IMR-90 (cell line): ENCODE measurements around the gene NEIL1. TPM values are rescaled to one million over a fixed set of nuclear protein-coding genes. Genes with fewer than 3 reads are reported as not detected.
A peak's percentile ranks its signal among the peaks of the same experiment; 100 is the strongest.

ENCODE experiments used
- ATAC-seq: fragments of 200-7000 bp; cut with Tn5 transposase; 2 replicates; pipeline ENCODE4 v1.9.1; 2020; ENCODE audit warnings: low read depth, mild to moderate bottlenecking, moderate library complexity
- BruUV-seq: library from RNA; stranded (reverse); fragments of 400-500 nt; replicated peaks from 2 replicates; lab custom pipeline; 2021; lab: Mats Ljungman, UMichigan
- CTCF ChIA-PET: fragments of 300-600 bp; formaldehyde crosslinking; extraction: SDS; loops from one replicate; lab custom pipeline; 2021; ENCODE audit warnings: antibody characterized with exemption; lab: Yijun Ruan, JAX
- POLR2A ChIA-PET: fragments of 300-600 bp; sonication (Branson Sonifier 250); formaldehyde crosslinking; loops from one replicate; lab custom pipeline; 2022; ENCODE audit warnings: antibody characterized with exemption; ENCODE audit not compliant: unreplicated experiment; lab: Charles Lee
- DNase-seq: peaks from one replicate; pipeline ENCODE4 v3.0.0; 2013
- H2AFZ ChIP-seq: replicated peaks from 2 replicates; pipeline ENCODE3; 2013; ENCODE audit warnings: low read length, mild to moderate bottlenecking; ENCODE audit not compliant: poor library complexity
- H2AK5ac ChIP-seq: 2 replicates; pipeline ENCODE4 v1.6.1; 2013; ENCODE audit warnings: low read depth, low read length, inconsistent platforms
- H2AK9ac ChIP-seq: replicated peaks from 2 replicates; pipeline ENCODE3; 2013; ENCODE audit warnings: mild to moderate bottlenecking, low read depth, low read length, moderate library complexity; ENCODE audit not compliant: poor library complexity
- H2BK120ac ChIP-seq: 2 replicates; pipeline ENCODE4 v1.6.1; 2013; ENCODE audit warnings: low read depth, low read length, inconsistent platforms
- H2BK15ac ChIP-seq: 3 replicates; pipeline ENCODE4 v1.6.1; 2013; ENCODE audit warnings: low read depth, low read length, inconsistent platforms
- H2BK20ac ChIP-seq: 2 replicates; pipeline ENCODE4 v1.6.1; 2013; ENCODE audit warnings: low read depth, mild to moderate bottlenecking, inconsistent platforms, low read length, moderate library complexity
- H2BK5ac ChIP-seq: 2 replicates; pipeline ENCODE4 v1.6.1; 2013; ENCODE audit warnings: mild to moderate bottlenecking, low read depth, low read length, inconsistent platforms; ENCODE audit not compliant: poor library complexity, severe bottlenecking
- H3K14ac ChIP-seq: replicated peaks from 2 replicates; pipeline ENCODE4 v1.6.1; 2013; ENCODE audit warnings: low read depth, low read length, inconsistent platforms
- H3K18ac ChIP-seq: 2 replicates; pipeline ENCODE4 v1.6.1; 2013; ENCODE audit warnings: low read depth, low read length, control low read depth
- H3K23ac ChIP-seq: 2 replicates; pipeline ENCODE4 v1.6.1; 2013; ENCODE audit warnings: low read depth, low read length, inconsistent platforms
- H3K27ac ChIP-seq: 2 replicates; pipeline ENCODE4 v1.5.1; 2013; ENCODE audit warnings: mild to moderate bottlenecking, control low read depth, low read length; ENCODE audit not compliant: insufficient read depth
- H3K27me3 ChIP-seq: 2 replicates; pipeline ENCODE4 v1.6.1; 2013; ENCODE audit warnings: low read length; ENCODE audit not compliant: control insufficient read depth, insufficient read depth
- H3K36me3 ChIP-seq: 2 replicates; pipeline ENCODE4 v1.6.1; 2013; ENCODE audit warnings: low read length, mixed read lengths; ENCODE audit not compliant: control insufficient read depth, insufficient read depth
- H3K4ac ChIP-seq: 2 replicates; pipeline ENCODE4 v1.6.1; 2013; ENCODE audit warnings: low read depth, low read length, inconsistent platforms
- H3K4me1 ChIP-seq: 2 replicates; pipeline ENCODE4 v1.6.1; 2013; ENCODE audit warnings: low read length, mixed read lengths; ENCODE audit not compliant: control insufficient read depth, insufficient read depth
- H3K4me2 ChIP-seq: 2 replicates; pipeline ENCODE4 v1.6.1; 2013; ENCODE audit warnings: low read depth, mild to moderate bottlenecking, control low read depth, low read length, moderate library complexity
- H3K4me3 ChIP-seq: 2 replicates; pipeline ENCODE4 v1.5.1; 2013; ENCODE audit warnings: low read depth, mild to moderate bottlenecking, control low read depth, low read length, moderate library complexity; ENCODE audit not compliant: insufficient read depth
- H3K56ac ChIP-seq: 2 replicates; pipeline ENCODE4 v1.6.1; 2013; ENCODE audit warnings: low read length, inconsistent platforms; ENCODE audit not compliant: insufficient read depth; ENCODE audit errors: extremely low read depth
- H3K79me1 ChIP-seq, 2 experiments: 2 replicates each; pipeline ENCODE4 v1.6.1; 2013; ENCODE audit warnings: low read length in 2 of 2, inconsistent platforms in 1 of 2, low read depth in 1 of 2
- H3K9ac ChIP-seq: 2 replicates; pipeline ENCODE4 v1.6.1; 2013; ENCODE audit warnings: low read depth, low read length, control low read depth
- H3K9me1 ChIP-seq: 2 replicates; pipeline ENCODE4 v1.6.1; 2013; ENCODE audit warnings: low read length, inconsistent platforms; ENCODE audit not compliant: insufficient read depth
- H3K9me3 ChIP-seq: 2 replicates; pipeline ENCODE4 v1.6.1; 2013; ENCODE audit warnings: low read length; ENCODE audit not compliant: control insufficient read depth, insufficient read depth
- H4K20me1 ChIP-seq: 2 replicates; pipeline ENCODE4 v1.6.1; 2013; ENCODE audit warnings: low read length, inconsistent platforms; ENCODE audit not compliant: insufficient read depth
- H4K5ac ChIP-seq: 2 replicates; pipeline ENCODE4 v1.6.1; 2013; ENCODE audit warnings: mild to moderate bottlenecking, low read depth, low read length, control low read depth
- H4K8ac ChIP-seq, 2 experiments: 2 replicates each; pipeline ENCODE4 v1.6.1; 2013; ENCODE audit warnings: low read depth in 2 of 2, low read length in 2 of 2, control low read depth in 1 of 2, inconsistent platforms in 1 of 2
- H4K91ac ChIP-seq: 2 replicates; pipeline ENCODE4 v1.6.1; 2013; ENCODE audit warnings: low read depth, low read length, inconsistent platforms; ENCODE audit not compliant: insufficient read depth
- BHLHE40 ChIP-seq: fragments of 150-350 bp; IDR thresholded peaks from 2 replicates; pipeline ENCODE4 v1.6.1; 2016; ENCODE audit warnings: mild to moderate bottlenecking, low read depth, low read length
- CEBPB ChIP-seq: IDR thresholded peaks from 2 replicates; pipeline ENCODE4 v1.6.1; 2012; ENCODE audit warnings: low read depth, low read length, improper control_type of control experiment
- CHD1 ChIP-seq: IDR thresholded peaks from 2 replicates; pipeline ENCODE4 v1.6.1; 2012; ENCODE audit warnings: low read depth, low read length, improper control_type of control experiment
- ELK1 ChIP-seq: fragments of 150-350 bp; IDR thresholded peaks from 2 replicates; pipeline ENCODE4 v1.6.1; 2016; ENCODE audit warnings: low read depth, mild to moderate bottlenecking, low read length, moderate library complexity, borderline replicate concordance
- FOS ChIP-seq: fragments of 150-350 bp; IDR thresholded peaks from 2 replicates; pipeline ENCODE4 v1.6.1; 2016; ENCODE audit warnings: low read depth, low read length
- MAFK ChIP-seq: IDR thresholded peaks from 2 replicates; pipeline ENCODE4 v1.6.1; 2012; ENCODE audit warnings: low read depth, low read length, improper control_type of control experiment
- MAZ ChIP-seq: IDR thresholded peaks from 2 replicates; pipeline ENCODE4 v1.6.1; 2012; ENCODE audit warnings: low read depth, mild to moderate bottlenecking, low read length, improper control_type of control experiment, moderate library complexity, borderline replicate concordance
- MXI1 ChIP-seq: IDR thresholded peaks from 2 replicates; pipeline ENCODE4 v1.6.1; 2012; ENCODE audit warnings: low read depth, mild to moderate bottlenecking, low read length, moderate library complexity, borderline replicate concordance
- POLR2A ChIP-seq: IDR thresholded peaks from 2 replicates; pipeline ENCODE4 v1.6.1; 2012; ENCODE audit warnings: mild to moderate bottlenecking, low read depth, low read length
- RAD21 ChIP-seq: IDR thresholded peaks from 2 replicates; pipeline ENCODE4 v1.6.1; 2012; ENCODE audit warnings: low read length, improper control_type of control experiment
- RCOR1 ChIP-seq: IDR thresholded peaks from 2 replicates; pipeline ENCODE4 v1.6.1; 2012; ENCODE audit warnings: mild to moderate bottlenecking, low read length, improper control_type of control experiment; ENCODE audit not compliant: insufficient replicate concordance
- RFX5 ChIP-seq: IDR thresholded peaks from 2 replicates; pipeline ENCODE4 v1.8.0; 2012; ENCODE audit warnings: low read depth, mild to moderate bottlenecking, low read length, moderate library complexity
- SMC3 ChIP-seq: fragments of 150-350 bp; IDR thresholded peaks from 2 replicates; pipeline ENCODE4 v1.6.1; 2016; ENCODE audit warnings: low read depth, mild to moderate bottlenecking, antibody characterized with exemption, low read length, moderate library complexity
- WGBS, 2 experiments: methylation state at CpG; one replicate each; pipeline versions ENCODE4 v1.1.5 to v1.1.7; 2013; ENCODE audit warnings: missing lambda C conversion rate in 2 of 2; ENCODE audit not compliant: insufficient read length in 1 of 2; ENCODE audit errors: extremely low coverage in 2 of 2; 5-methylcytosine and 5-hydroxymethylcytosine counted together
- dilution Hi-C: fragments of 300-500 bp; cut with HindIII; formaldehyde crosslinking; loops from one replicate; pipeline ENCODE4 v1.14.3; 2018; ENCODE audit warnings: low sequenced_read_pairs; ENCODE audit not compliant: unreplicated experiment
- in situ Hi-C: fragments of 300-500 bp; cut with MboI; formaldehyde crosslinking; loops from 3 replicates; pipeline ENCODE4 v1.14.3; 2019; ENCODE audit warnings: low sequenced_read_pairs, inconsistent platforms, mixed read lengths
- intact Hi-C: fragments of 100-400 bp; cut with micrococcal nuclease; formaldehyde crosslinking; loops from 2 replicates; pipeline ENCODE4 v1.10.0; 2022
- polyA plus RNA-seq, 3 experiments: library from polyadenylated mRNA; depleted of rRNA; stranded (reverse); fragments of >200 nt; gene quantifications; 2 replicates each; pipeline ENCODE4 v1.2.3, GENCODE V29; 2012; ENCODE audit warnings: low replicate concordance in 1 of 3
- total RNA-seq: library from RNA; depleted of rRNA; stranded (reverse); fragments of >200 nt; gene quantifications from 2 replicates; pipeline ENCODE4 v1.2.3, GENCODE V29; 2012
- TF ChIP-seq, protein P1 (sequence below): fragments of 150-350 bp; IDR thresholded peaks from 2 replicates; pipeline ENCODE4 v1.6.1; 2017; ENCODE audit warnings: mild to moderate bottlenecking, antibody characterized with exemption, low read length, low read depth
- TF ChIP-seq, protein P2 (sequence below): conservative IDR thresholded peaks from 2 replicates; pipeline ENCODE4 v1.5.1; 2012; ENCODE audit warnings: mild to moderate bottlenecking, low read depth, low read length, improper control_type of control experiment

Gene NEIL1
- total and polyA plus RNA-seq, 2 of the 4 experiments (the other 2 are of a cell fraction) = 1.1 to 3.6 TPM

DNA sequence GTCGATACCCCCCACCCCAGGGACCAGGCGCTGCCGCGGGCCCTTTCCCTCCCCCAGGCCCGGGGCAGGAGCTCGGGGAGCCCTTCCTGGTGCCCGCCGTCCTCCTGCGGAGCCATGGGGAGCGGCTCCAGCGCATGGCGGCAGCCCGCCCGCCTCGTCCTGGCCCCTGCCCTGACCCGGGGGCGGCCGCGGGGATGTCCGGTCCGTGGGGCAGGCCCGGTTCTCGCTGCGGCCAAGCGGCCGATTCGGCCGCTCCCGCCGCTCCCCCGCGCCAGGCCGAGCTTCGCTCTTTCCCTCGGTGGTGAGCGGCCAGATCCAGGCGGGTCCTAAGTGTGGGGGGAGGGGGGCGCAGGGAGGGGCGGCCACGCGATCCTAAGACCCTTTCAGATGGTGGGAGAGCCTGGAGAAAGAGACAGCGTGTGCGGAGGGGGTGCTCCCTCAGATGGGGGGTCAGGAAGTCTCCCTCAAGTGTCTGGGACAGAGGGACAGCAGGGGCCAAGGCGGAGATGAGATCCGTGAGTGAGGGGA lies 1.3 kb downstream of the NEIL1 start:
- 0 out of 2 replicates have a peak overlapping the region, but pooled peaks have one; percentile 12 for H2BK120ac ChIP-seq
- no peak overlapping the region for H2BK5ac ChIP-seq
- intact Hi-C loops = no loop called here
- H4K91ac ChIP-seq = peak overlapping the region; percentile 68
- dilution Hi-C loops = no loop called here
- H2AK5ac ChIP-seq = peak overlapping the region; percentile 80
- H3K9ac ChIP-seq = peak overlapping the region; percentile 83
- no peaks in the 10 kb centered on the region; the same call in 1 of the 2 replicates for H4K20me1 ChIP-seq
- peaks cover 14% of the 10 kb centered on the region; the same call in 1 of the 2 replicates for H3K9me1 ChIP-seq
- POLR2A ChIA-PET = no interaction called here
- WGBS, 2 experiments = 4% methylated on average over 14 of the region's 45 CpGs; no CpG with 5 or more reads in 1 of the 2 experiments
- H3K23ac ChIP-seq = peak overlapping the region; percentile 66; the same call in 1 of the 2 replicates
- H3K4ac ChIP-seq = peak overlapping the region; percentile 76
- peaks cover 2% of the 10 kb centered on the region; the same call in 1 of the 2 replicates for H3K27me3 ChIP-seq
- H3K36me3 ChIP-seq = peaks cover 1% of the 10 kb centered on the region; the same call in 1 of the 2 replicates
- peak overlapping the region; percentile 56 for H3K4me3 ChIP-seq
- no peaks in the 10 kb centered on the region for H3K9me3 ChIP-seq
- CTCF ChIA-PET = no interaction called here
- H3K14ac ChIP-seq = peak overlapping the region; percentile 82
- H4K5ac ChIP-seq = peak overlapping the region; percentile 65
- no peak overlapping the region for H2BK15ac ChIP-seq
- in situ Hi-C loops = no loop called here
- ATAC-seq = peak; percentile 52
- H3K4me1 ChIP-seq = peaks cover 3% of the 10 kb centered on the region; the same call in 1 of the 2 replicates
- H3K56ac ChIP-seq = peak overlapping the region; percentile 44; the same call in 1 of the 2 replicates
- no peak for DNase-seq
- H3K4me2 ChIP-seq = peak overlapping the region; percentile 93
- BruUV-seq = no TSS peak
- peak overlapping the region; percentile 8; the same call in 1 of the 2 replicates for H3K18ac ChIP-seq
- H2BK20ac ChIP-seq = no peak overlapping the region
- H2AK9ac ChIP-seq = peak overlapping the region; percentile 97
- peak overlapping the region; percentile 26; the same call in 1 of the 2 replicates for H3K27ac ChIP-seq
- peak overlapping the region; percentile 96 for H2AFZ ChIP-seq
- H3K79me1 ChIP-seq = no peaks in the 10 kb centered on the region
- peak overlapping the region; percentile 88 to 91; a peak in 3 of 4 replicates for H4K8ac ChIP-seq
- no peak for TF ChIP-seq CEBPB
- TF ChIP-seq RCOR1 = no peak
- TF ChIP-seq, protein P1, sequence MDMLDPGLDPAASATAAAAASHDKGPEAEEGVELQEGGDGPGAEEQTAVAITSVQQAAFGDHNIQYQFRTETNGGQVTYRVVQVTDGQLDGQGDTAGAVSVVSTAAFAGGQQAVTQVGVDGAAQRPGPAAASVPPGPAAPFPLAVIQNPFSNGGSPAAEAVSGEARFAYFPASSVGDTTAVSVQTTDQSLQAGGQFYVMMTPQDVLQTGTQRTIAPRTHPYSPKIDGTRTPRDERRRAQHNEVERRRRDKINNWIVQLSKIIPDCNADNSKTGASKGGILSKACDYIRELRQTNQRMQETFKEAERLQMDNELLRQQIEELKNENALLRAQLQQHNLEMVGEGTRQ = no peak
- no peak for TF ChIP-seq BHLHE40
- no peak for TF ChIP-seq MAZ
- TF ChIP-seq FOS = no peak
- no peak for TF ChIP-seq RFX5
- TF ChIP-seq CHD1 = no peak
- no peak for TF ChIP-seq MXI1
- TF ChIP-seq, protein P2, sequence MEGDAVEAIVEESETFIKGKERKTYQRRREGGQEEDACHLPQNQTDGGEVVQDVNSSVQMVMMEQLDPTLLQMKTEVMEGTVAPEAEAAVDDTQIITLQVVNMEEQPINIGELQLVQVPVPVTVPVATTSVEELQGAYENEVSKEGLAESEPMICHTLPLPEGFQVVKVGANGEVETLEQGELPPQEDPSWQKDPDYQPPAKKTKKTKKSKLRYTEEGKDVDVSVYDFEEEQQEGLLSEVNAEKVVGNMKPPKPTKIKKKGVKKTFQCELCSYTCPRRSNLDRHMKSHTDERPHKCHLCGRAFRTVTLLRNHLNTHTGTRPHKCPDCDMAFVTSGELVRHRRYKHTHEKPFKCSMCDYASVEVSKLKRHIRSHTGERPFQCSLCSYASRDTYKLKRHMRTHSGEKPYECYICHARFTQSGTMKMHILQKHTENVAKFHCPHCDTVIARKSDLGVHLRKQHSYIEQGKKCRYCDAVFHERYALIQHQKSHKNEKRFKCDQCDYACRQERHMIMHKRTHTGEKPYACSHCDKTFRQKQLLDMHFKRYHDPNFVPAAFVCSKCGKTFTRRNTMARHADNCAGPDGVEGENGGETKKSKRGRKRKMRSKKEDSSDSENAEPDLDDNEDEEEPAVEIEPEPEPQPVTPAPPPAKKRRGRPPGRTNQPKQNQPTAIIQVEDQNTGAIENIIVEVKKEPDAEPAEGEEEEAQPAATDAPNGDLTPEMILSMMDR = no peak
- no peak for TF ChIP-seq MAFK
- no peak for TF ChIP-seq SMC3
- TF ChIP-seq ELK1 = no peak
- no peak for TF ChIP-seq RAD21
- no peak for TF ChIP-seq POLR2A
